Measurements from ENCODE around the gene NF1.

GRCh38 chr17:31052187-31052889 is 42.4 kb upstream of the NF1 start:
- TF ChIP-seq CTCF (conservative IDR thresholded peaks at IDR 0.05; ENCODE audit: low read depth, low read length): no peak
- no peak for TF ChIP-seq EZH2 (IDR thresholded peaks at IDR 0.05; ENCODE audit: low read length, unreplicated experiment)

Data from PC-3 (cell line).